ENCODE data around the gene DCP1A.

DNA sequence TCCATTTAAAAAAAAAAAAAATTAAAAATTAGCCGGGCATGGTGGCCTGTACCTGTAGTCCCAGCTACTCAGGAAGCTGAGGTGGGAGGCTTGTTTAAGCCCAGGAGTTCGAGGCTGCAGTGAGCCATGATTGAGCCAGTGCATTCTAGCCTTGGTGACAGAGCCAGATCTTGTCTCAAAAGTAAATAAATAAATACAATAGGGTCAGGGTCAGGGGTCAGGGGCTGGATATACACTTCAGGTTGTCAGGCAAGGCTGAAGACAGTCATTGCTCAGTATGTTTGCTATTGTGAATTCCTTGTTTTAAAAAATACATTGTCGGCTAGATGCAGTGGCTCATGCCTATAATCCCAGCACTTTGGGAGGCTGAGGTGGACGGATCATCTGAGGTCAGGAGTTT lies 83.4 kb downstream of the DCP1A start:
- no peak for TF ChIP-seq CTCF (conservative IDR thresholded peaks at IDR 0.05; ENCODE audit: low read length)
- no peak for TF ChIP-seq EZH2phosphoT487 (IDR thresholded peaks at IDR 0.05; ENCODE audit: borderline replicate concordance, low read depth, low read length)

All from OCI-LY7 (cell line).